HG03520 (cell line): Measurements from ENCODE around the gene WNT2.
"Not testable (repeated sequence)": the region's sequence is repeated elsewhere in the genome, so short reads cannot be mapped to it uniquely, and the experiment has no call there.

Experiments used
- ATAC-seq: cut with Tn5 transposase; IDR thresholded peaks from one replicate; pipeline ENCODE4 v1.9.1; 2021; ENCODE audit warnings: mild to moderate bottlenecking, moderate library complexity; ENCODE audit not compliant: unreplicated experiment

WNT2 gene

GRCh38 chr7:117312593-117313580 lies 10.0 kb downstream of the WNT2 start:
- no peak for ATAC-seq

DNA sequence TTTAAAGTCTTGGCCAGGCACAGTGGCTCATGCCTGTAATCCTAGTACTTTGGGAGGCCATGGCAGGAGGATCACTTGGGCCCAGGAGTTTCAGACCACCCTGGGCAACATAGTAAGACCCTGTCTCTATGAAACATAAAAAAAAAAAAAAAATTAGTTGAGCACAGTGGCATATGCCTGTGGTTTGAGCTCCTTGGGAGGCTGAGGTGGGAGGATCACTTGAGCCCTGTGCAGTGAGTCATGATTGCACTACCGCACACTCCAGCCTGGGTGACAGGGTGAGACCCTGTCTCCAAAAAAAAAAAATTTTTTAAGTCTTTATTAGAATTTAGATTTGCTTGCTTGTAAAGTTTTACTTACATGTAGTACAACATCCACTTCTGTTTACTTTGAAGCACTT lies 14.0 kb downstream of the WNT2 start:
- ATAC-seq, result no peak

GRCh38 chr7:117302396-117302795 lies 20.5 kb downstream of the WNT2 start:
- no peak for ATAC-seq

DNA sequence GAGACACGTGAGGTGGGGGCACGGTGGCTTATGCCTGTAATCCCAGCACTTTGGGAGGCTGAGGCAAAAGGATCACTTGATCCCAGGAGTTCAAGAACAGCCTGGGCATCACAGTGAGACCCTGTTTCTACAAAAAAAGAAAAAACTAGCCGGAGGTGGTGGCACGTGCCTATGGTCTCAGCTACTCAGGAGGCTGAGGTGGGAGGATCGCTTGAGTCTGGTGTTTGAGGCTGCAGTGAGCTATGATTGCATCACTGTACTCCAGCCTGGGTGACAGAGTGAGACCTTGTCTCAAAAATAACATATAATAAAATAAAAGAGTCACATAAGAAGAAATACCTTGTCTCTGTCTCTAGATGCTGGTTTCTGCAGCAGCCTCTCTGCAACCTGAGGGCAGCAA lies 22.4 kb downstream of the WNT2 start:
- ATAC-seq, result not testable (repeated sequence)

- no peak for ATAC-seq
Observed at GRCh38 chr7:117297606-117298005, 25.3 kb downstream of the WNT2 start.

DNA sequence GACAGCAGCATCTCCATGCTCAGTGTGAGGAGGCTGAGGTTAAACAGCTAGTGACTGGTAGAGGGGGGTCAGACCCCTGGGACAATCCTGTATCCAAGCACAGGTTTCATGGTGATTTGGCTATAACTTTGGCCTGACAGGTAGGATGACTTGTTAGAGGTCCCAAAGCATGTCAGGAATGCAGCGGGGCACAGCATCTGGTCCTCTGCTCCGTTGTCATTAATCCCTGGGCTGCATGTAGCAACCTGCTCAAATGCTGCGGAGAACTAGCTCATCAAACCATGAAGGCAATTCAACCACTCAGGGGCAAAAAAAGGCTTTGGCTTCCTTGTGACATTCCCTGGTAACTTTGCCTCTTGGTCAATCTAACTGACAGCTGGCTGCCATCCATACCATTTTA lies 26.8 kb downstream of the WNT2 start:
- no peak for ATAC-seq

GRCh38 chr7:117285826-117286225 lies 37.0 kb downstream of the WNT2 start:
- no peak for ATAC-seq

DNA sequence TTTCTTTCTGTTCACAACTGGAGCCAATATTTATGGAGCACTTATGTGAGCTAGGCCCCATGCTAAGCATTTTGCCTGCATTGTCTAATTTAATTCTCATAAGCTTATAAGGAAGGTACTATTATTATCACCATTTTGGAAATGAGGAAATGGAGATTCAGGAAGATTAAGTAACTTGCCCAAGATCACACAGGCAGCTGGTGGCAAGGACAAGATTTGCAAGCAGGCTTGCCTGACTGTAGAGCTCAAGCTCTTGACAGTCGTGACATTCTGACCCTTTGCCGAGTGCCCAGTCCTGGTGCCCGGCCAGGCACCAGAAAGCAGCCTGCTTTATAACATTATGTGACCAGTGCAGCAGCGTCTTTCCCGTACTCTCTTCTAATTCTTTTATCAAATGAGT lies 38.2 kb downstream of the WNT2 start:
- no peak for ATAC-seq

DNA sequence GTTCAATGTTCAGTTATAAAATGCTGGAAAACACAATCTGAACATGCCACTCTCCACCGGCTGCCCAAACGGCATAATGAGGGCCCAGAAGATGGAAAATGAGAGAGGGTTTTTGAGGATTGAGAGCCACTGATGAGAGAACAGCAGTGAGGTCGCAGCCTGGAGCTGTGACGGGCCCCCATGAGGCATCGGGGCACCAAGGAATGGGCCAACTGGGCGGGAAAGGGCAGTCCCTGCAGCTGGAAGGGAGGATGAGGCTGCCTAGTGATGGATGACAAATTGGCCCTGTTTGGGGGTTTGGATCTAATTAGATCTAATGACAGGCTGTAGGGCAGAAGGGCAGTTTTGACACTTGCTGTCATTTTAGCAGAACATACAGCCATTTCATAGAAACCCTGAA lies 39.1 kb downstream of the WNT2 start:
- ATAC-seq, result no peak

DNA sequence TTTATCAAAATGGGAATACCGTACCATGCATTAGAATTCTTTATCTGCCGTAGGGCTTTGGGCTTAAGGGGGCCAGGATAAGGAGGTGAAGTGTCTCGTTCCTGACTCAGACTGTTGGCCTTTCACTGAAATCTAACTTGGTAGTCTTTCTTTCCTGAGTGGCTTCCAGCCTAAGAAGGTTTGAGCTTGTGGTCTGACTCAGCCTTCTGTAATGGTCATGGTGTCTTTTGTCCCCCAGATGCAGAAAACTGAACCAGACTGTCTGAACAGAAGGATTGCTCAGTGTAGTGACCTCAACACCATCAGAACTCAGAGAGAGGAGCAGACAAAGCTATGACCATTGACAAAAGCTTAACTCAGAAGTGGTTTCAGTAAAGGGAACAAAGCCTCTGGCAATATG lies 39.5 kb downstream of the WNT2 start:
- no peak for ATAC-seq

DNA sequence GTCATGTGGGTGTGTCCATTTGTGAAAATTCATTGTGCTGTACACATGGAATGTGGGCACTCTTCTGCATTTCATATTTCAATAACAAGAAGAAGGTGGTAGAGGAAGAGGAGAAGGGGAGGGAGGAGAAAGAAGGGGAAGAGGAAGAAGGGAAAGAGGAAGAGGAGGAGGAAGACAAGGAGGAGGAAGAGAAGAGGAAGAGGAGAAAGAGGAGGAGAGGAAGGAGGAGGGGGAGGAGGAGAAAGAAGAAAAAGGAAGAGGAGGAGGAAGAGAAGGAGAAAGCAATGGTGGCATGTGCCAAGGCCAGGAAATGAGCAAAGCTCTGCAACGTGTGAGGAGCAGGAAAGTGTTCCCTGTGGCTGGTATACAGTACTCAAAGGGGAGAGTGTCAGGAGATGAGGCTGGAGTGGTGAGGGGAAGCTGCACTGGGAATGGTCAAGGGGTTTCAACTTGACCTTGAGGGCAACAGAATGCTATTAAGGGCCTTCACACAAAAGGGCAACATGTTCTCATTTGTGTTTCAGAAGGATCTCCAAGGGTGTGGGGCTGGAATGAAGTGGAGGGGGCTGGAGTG lies 40.5 kb downstream of the WNT2 start:
- ATAC-seq, result no peak

DNA sequence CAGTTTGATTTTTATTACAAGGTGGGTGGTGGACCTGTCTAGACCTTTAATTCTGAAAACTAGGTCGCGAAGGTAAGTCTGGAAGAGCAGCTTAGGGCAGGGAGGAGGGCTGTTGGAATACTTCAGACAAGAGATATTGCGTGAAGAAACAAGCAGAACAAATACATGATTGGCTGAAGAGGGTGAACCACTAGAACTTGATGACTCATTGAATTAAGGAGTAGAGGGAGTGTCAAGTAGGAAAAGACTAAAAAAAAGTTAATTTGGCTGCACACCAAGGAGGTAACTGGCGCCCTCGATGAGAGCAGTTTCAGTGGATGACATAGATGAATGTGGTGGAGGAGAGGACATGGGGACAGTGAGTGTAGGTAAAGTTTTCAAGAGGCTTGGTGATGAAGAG lies 41.3 kb downstream of the WNT2 start:
- no peak for ATAC-seq

GRCh38 chr7:117279931-117280557 lies 42.8 kb downstream of the WNT2 start:
- ATAC-seq, result no peak

DNA sequence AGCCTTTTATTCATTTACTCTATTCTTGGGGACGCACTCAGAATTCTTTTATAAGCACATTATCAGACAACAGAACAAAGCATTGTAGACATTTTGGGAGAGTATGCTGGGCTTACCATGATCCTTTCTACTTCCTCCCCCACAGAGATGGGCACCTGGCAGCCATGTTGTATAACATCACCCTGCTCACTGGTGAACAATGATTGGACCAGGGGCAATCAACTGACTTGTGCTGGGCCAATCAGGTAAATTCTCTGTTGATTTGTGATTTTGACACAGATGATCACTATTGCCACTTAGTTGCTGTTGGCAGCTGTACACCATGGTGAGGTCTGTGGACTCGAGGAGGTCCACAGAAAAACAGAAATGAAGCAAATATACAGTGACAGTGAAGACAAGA lies 43.7 kb downstream of the WNT2 start:
- ATAC-seq, result no peak

GRCh38 chr7:117278040-117278439 lies 44.8 kb downstream of the WNT2 start:
- no peak for ATAC-seq

GRCh38 chr7:117277576-117277975 lies 45.3 kb downstream of the WNT2 start:
- no peak for ATAC-seq

- no peak for ATAC-seq
Observed at GRCh38 chr7:117274951-117275350, 47.9 kb downstream of the WNT2 start.

GRCh38 chr7:117273814-117274225 lies 49.0 kb downstream of the WNT2 start:
- ATAC-seq, result no peak

DNA sequence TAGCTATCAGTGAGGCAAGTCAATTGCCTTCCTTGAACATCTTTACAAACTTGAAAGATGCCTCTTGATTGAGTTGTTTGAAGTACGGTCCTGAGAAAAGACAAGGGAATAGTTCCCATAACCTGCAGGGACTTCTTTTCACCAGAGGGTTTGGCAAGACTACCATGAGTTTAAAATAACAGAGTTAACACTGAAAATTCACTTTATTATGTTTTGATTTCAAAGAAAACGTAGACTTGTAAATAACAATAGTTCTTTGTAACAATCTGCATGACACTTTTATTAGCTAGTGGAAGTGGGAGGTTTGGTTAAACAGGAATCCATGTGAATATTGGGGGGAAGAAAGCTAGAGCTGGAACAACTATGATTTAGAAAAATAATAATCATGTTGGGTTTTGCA lies 49.5 kb downstream of the WNT2 start:
- no peak for ATAC-seq

DNA sequence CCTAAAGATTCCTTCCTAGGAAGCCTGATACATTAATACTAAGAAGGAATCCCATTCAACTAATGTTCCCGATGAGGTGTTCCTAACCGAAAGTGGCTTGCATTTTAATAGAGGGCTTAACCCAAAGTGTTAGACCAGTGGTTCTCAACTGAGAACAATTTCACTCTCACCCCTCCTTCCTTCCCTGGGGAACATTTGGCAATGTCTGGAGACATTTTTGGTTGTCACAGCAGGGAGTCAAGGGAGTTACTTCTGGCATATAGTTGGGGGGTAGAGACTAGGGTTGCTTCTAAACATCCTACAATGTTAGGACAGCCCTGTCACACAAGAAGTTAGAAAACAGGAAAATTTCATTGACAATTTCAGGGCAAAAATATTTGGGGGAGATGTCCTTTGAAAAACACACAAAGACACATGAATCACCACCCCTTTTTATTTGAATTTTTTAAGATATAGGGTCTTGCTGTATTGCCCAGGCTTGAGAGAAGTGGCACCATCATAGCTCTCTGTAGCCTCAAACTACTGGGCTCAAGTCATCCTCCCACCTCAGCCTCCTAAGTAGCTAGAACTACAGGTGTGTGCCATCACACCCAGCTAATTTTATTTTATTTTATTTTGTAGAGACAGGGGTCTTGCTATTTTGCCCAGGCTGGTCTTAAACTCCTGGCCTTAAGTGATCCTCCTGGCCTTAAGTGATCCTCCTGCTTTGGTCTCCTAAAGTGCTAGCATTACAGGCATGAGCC lies 50.7 kb downstream of the WNT2 start:
- no peak for ATAC-seq

- ATAC-seq, result no peak
Observed at GRCh38 chr7:117271566-117271965, 51.3 kb downstream of the WNT2 start.
